Measurements from ENCODE around the gene USP20.

The USP20 gene

DNA sequence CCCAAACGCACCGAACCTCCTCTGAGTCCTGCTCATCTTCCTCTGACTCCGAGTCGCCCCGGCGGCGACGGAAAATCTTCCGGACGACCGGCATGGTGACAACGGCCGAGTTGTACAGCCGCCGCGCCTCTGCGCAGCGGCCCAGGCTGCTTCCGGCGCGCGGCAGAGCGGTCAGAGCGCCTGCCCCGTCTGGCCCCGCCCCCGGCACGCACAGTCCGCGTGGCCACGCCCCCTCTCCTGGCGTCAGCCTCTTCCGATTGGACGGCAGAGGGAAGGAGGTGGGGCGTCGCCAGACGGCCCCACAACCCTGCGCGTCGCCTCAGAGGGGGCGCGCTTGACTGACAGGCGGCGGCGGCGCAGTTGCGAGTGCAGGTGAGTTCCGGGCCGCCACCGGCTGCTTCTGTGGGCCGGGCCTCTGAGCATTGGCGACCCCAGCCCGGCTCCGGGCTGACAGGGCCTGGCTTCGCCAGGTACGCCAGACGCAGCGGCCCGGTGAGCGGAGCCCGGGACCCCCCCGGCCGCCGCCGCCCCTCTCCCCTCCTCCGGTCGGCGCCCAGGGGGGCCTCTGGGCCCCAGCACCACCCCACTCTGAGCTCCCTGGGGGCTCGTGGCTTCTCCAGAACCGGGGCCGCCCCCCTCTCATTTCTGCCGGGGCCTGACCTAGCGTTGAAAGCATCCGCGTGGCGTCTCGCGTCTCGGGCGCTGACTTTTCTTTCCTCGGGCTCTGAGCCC lies at the start of gene USP20, which contains the start of gene C9orf78:
Gene USP20, plus strand, starts transcription at position 331 of the 732 bp plus-strand sequence. CDS start 17,098 bp downstream, outside the sequence.
Gene C9orf78, minus strand, starts transcription at position 148 of the 732 bp plus-strand sequence. Its CDS starts 54 bp downstream, at position 94.
- H3K36me3 ChIP-seq (ENCODE audit: control insufficient read depth in 2 of 2, insufficient read depth in 1 of 2, low read length in 2 of 2) = peaks cover 12 to 32% of the 10 kb centered on the region in 2 experiments
- no peaks in the 10 kb centered on the region for H3K9me3 ChIP-seq (ENCODE audit: control insufficient read depth, insufficient read depth, low read depth, low read length)
- H3K27ac ChIP-seq (ENCODE audit: extremely low read depth, low read depth, low read length) = peak within 1 kb of the TSS; percentile 4; the same call in 1 of the 2 replicates
- H3K4me3 ChIP-seq (ENCODE audit: low read depth, low read length) = peak within 1 kb of the TSS; percentile 63
- CTCF ChIA-PET = interaction anchor here (0.8 to 1.3 kb wide), 3 partner anchors 18 to 272 kb away, joined by 3 to 4 read pairs (median 3); no protein-coding TSS in a partner anchor
- H3K4me1 ChIP-seq (ENCODE audit: control insufficient read depth, insufficient read depth, low read length) = peaks cover 4% of the 10 kb centered on the region; the same call in 1 of the 2 replicates
- POLR2A ChIA-PET = interaction anchor here (0.5 to 3.5 kb wide), 15 partner anchors 12 to 315 kb away, joined by 3 to 36 read pairs (median 3); partner anchors contain the start of genes FNBP1, NTMT1, TOR1A and TOR1B
- TF ChIP-seq EGR2 (tag by site-specific recombination; IDR thresholded peaks at IDR 0.05; ENCODE audit: low read depth) (no peak), ZSCAN23 (tag by site-specific recombination; IDR thresholded peaks at IDR 0.05) (no peak), ZNF658 (tag by site-specific recombination; IDR thresholded peaks at IDR 0.05) (no peak), ZNF133 (tag by site-specific recombination; IDR thresholded peaks at IDR 0.05) (no peak), ZFHX2 (tag by site-specific recombination; conservative IDR thresholded peaks at IDR 0.05) (0 out of 2 replicates have a peak, but pooled peaks have one; percentile 17), ZNF585B (tag by site-specific recombination; IDR thresholded peaks at IDR 0.05) (no peak), ZNF37A (tag by site-specific recombination; IDR thresholded peaks at IDR 0.05) (no peak), ZNF677 (tag by site-specific recombination; IDR thresholded peaks at IDR 0.05) (no peak), SP7 (tag by site-specific recombination; IDR thresholded peaks at IDR 0.05) (peak; percentile 71; the same call in 1 of the 2 replicates), GLIS2 (tag by site-specific recombination; IDR thresholded peaks at IDR 0.05) (peak; percentile 96), ZNF629 (tag by site-specific recombination; IDR thresholded peaks at IDR 0.05) (no peak; the same call in 1 of the 2 replicates), ZNF404 (tag by site-specific recombination; IDR thresholded peaks at IDR 0.05) (no peak), ZNF654 (tag by site-specific recombination; IDR thresholded peaks at IDR 0.05; ENCODE audit: low read depth) (no peak), ZNF324 (tag by site-specific recombination; IDR thresholded peaks at IDR 0.05) (no peak), SCRT1 (tag by site-specific recombination; IDR thresholded peaks at IDR 0.05; ENCODE audit: borderline replicate concordance) (no peak), ZBTB17 (tag by site-specific recombination; IDR thresholded peaks at IDR 0.05) (peak; percentile 71), SP2 (tag by site-specific recombination; IDR thresholded peaks at IDR 0.05) (peak; percentile 95), IKZF3 (tag by site-specific recombination; IDR thresholded peaks at IDR 0.05) (no peak), ZNF302 (tag by site-specific recombination; IDR thresholded peaks at IDR 0.05; ENCODE audit: low read depth) (no peak), ZNF76 (tag by site-specific recombination; IDR thresholded peaks at IDR 0.05; ENCODE audit: borderline replicate concordance, low read depth) (peak; percentile 77; the same call in 1 of the 2 replicates), ZNF292 (tag by site-specific recombination; IDR thresholded peaks at IDR 0.05; ENCODE audit: borderline replicate concordance, low read depth) (no peak), ZNF2 (tag by site-specific recombination; IDR thresholded peaks at IDR 0.05) (no peak), ZBTB1 (tag by site-specific recombination; IDR thresholded peaks at IDR 0.05) (no peak)
- TF ChIP-seq, protein P1, sequence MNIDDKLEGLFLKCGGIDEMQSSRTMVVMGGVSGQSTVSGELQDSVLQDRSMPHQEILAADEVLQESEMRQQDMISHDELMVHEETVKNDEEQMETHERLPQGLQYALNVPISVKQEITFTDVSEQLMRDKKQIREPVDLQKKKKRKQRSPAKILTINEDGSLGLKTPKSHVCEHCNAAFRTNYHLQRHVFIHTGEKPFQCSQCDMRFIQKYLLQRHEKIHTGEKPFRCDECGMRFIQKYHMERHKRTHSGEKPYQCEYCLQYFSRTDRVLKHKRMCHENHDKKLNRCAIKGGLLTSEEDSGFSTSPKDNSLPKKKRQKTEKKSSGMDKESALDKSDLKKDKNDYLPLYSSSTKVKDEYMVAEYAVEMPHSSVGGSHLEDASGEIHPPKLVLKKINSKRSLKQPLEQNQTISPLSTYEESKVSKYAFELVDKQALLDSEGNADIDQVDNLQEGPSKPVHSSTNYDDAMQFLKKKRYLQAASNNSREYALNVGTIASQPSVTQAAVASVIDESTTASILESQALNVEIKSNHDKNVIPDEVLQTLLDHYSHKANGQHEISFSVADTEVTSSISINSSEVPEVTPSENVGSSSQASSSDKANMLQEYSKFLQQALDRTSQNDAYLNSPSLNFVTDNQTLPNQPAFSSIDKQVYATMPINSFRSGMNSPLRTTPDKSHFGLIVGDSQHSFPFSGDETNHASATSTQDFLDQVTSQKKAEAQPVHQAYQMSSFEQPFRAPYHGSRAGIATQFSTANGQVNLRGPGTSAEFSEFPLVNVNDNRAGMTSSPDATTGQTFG (tag by site-specific recombination; IDR thresholded peaks at IDR 0.05; ENCODE audit: borderline replicate concordance) = no peak
- TF ChIP-seq, protein P2, sequence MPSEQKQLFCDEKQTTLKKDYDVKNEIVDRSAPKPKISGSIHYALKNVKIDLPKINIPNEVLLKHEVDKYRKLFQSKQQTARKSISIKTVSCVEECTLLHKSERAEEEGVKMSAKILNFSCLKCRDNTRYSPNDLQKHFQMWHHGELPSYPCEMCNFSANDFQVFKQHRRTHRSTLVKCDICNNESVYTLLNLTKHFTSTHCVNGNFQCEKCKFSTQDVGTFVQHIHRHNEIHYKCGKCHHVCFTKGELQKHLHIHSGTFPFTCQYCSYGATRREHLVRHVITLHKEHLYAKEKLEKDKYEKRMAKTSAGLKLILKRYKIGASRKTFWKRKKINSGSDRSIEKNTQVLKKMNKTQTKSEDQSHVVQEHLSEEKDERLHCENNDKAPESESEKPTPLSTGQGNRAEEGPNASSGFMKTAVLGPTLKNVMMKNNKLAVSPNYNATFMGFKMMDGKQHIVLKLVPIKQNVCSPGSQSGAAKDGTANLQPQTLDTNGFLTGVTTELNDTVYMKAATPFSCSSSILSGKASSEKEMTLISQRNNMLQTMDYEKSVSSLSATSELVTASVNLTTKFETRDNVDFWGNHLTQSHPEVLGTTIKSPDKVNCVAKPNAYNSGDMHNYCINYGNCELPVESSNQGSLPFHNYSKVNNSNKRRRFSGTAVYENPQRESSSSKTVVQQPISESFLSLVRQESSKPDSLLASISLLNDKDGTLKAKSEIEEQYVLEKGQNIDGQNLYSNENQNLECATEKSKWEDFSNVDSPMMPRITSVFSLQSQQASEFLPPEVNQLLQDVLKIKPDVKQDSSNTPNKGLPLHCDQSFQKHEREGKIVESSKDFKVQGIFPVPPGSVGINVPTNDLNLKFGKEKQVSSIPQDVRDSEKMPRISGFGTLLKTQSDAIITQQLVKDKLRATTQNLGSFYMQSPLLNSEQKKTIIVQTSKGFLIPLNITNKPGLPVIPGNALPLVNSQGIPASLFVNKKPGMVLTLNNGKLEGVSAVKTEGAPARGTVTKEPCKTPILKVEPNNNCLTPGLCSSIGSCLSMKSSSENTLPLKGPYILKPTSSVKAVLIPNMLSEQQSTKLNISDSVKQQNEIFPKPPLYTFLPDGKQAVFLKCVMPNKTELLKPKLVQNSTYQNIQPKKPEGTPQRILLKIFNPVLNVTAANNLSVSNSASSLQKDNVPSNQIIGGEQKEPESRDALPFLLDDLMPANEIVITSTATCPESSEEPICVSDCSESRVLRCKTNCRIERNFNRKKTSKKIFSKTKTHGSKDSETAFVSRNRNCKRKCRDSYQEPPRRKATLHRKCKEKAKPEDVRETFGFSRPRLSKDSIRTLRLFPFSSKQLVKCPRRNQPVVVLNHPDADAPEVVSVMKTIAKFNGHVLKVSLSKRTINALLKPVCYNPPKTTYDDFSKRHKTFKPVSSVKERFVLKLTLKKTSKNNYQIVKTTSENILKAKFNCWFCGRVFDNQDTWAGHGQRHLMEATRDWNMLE (tag by site-specific recombination; conservative IDR thresholded peaks at IDR 0.05; ENCODE audit: low read depth) = no peak; the same call in 1 of the 2 replicates
- TF ChIP-seq, protein P3, sequence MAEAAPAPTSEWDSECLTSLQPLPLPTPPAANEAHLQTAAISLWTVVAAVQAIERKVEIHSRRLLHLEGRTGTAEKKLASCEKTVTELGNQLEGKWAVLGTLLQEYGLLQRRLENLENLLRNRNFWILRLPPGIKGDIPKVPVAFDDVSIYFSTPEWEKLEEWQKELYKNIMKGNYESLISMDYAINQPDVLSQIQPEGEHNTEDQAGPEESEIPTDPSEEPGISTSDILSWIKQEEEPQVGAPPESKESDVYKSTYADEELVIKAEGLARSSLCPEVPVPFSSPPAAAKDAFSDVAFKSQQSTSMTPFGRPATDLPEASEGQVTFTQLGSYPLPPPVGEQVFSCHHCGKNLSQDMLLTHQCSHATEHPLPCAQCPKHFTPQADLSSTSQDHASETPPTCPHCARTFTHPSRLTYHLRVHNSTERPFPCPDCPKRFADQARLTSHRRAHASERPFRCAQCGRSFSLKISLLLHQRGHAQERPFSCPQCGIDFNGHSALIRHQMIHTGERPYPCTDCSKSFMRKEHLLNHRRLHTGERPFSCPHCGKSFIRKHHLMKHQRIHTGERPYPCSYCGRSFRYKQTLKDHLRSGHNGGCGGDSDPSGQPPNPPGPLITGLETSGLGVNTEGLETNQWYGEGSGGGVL (tag by site-specific recombination; IDR thresholded peaks at IDR 0.05) = no peak
- TF ChIP-seq, protein P4, sequence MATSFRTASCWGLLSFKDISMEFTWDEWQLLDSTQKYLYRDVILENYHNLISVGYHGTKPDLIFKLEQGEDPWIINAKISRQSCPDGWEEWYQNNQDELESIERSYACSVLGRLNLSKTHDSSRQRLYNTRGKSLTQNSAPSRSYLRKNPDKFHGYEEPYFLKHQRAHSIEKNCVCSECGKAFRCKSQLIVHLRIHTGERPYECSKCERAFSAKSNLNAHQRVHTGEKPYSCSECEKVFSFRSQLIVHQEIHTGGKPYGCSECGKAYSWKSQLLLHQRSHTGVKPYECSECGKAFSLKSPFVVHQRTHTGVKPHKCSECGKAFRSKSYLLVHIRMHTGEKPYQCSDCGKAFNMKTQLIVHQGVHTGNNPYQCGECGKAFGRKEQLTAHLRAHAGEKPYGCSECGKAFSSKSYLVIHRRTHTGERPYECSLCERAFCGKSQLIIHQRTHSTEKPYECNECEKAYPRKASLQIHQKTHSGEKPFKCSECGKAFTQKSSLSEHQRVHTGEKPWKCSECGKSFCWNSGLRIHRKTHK (tag by site-specific recombination; IDR thresholded peaks at IDR 0.05) = no peak

Measured in HEK293 (cell line).